Pancreas (tissue), 10 donors: ENCODE results near the gene LAMC2. TPM values are rescaled to one million over a fixed set of nuclear protein-coding genes. Genes with fewer than 3 reads are reported as not detected.
"Not testable (repeated sequence)": the region's sequence is repeated elsewhere in the genome, so short reads cannot be mapped to it uniquely, and the experiment has no call there.

Experiments
- ATAC-seq, 4 donors: fragments of 200-7000 bp; cut with Tn5 transposase; one replicate each; pipeline versions ENCODE4 v1.8.0 to v1.9.1; 2020; ENCODE audit warnings: mild to moderate bottlenecking in 4 of 4, moderate library complexity in 4 of 4
- DNase-seq, 6 donors: peaks; one replicate each; pipeline ENCODE4 v3.0.0-alpha.2; 2020
- FAIRE-seq: peaks from 2 replicates; lab custom pipeline; 2012; peaks lifted over from hg19 to GRCh38; lab: Jason Lieb, UNC
- H3K27ac ChIP-seq, 4 donors: fragments of 200-600 bp; sonication (generic); 1 replicate in 3 of 4; 2 replicates in 1 of 4; pipeline versions ENCODE4 v1.5.0 to v1.8.0; 2020
- H3K27me3 ChIP-seq, 4 donors: fragments of 200-600 bp; one replicate each; pipeline ENCODE4 v1.8.0; 2021
- H3K36me3 ChIP-seq, 3 donors: fragments of 200-600 bp; sonication (generic) in 1 of 3; one replicate each; pipeline versions ENCODE4 v1.5.0 to v1.8.0; 2020 to 2021
- H3K4me1 ChIP-seq, 3 donors: fragments of 200-600 bp; one replicate each; pipeline ENCODE4 v1.8.0; 2021
- H3K4me3 ChIP-seq, 4 donors: fragments of 200-600 bp; sonication (generic) in 2 of 4; one replicate each; pipeline versions ENCODE4 v1.5.0 to v1.8.0; 2020 to 2021
- H3K9me3 ChIP-seq, 4 donors: fragments of 200-600 bp; one replicate each; pipeline ENCODE4 v1.8.0; 2021
- WGBS, 2 donors: extraction: QIAGEN DNeasy Blood & Tissue Kit; methylation state at CpG; one replicate each; pipeline ENCODE4 v1.1.7; 2013; 5-methylcytosine and 5-hydroxymethylcytosine counted together
- intact Hi-C, 3 donors: fragments of 100-400 bp; cut with DNase I; formaldehyde crosslinking; loops; one replicate each; pipeline versions ENCODE4 v1.11.1 to v1.14.2; 2022
- polyA plus RNA-seq, 2 donors: library from polyadenylated mRNA; stranded (reverse); fragments of 200-250 nt; gene quantifications; one replicate each; pipeline ENCODE4 v1.2.3, GENCODE V29; 2013
- total RNA-seq, 6 donors: library from RNA; stranded (reverse); fragmentation: NEBNext Ultra II Directional in 4 of 6; extraction: Animal tissue kit (Norgen Biotek cat#: 25700) in 4 of 6; gene quantifications; one replicate each; pipeline versions ENCODE4 v1.2.1 to v1.2.4, GENCODE V29; 2021 to 2023
- TF ChIP-seq, protein P1 (sequence below), 4 donors: fragments of 200-600 bp; sonication (generic) in 3 of 4; IDR thresholded peaks; one replicate each; pipeline versions ENCODE4 v1.5.0 to v1.8.0; 2021; ENCODE audit warnings: antibody characterized with exemption in 4 of 4
- donor health status: healthy with polysubstance abuse.
- donor health status: DM: no; HTN: no; CAD: no; lungs with moderate emphysema.
- donor health status: DM: no; HTN: no; CAD: no.
- donor health status: control.
- donor health status: control.
- donor health status: Bipolar disorder and iron deficiency.
- donor health status: DM: yes; HTN: yes; CAD: no.
- donor health status: DM: no; HTN: no; CAD: no.
- donor health status: DM: no; HTN: no; CAD: no.
- donor health status: DM: yes; HTN: yes; CAD: no.

Gene LAMC2
- total and polyA plus RNA-seq, 8 donors = 1.3 to 31.2 (median 2.2) TPM

GRCh38 chr1:183149273-183149672 lies 36.8 kb upstream of the LAMC2 start:
- FAIRE-seq = no peak
- no peaks in the 10 kb centered on the region for H3K27me3 ChIP-seq
- intact Hi-C loops = no loop called here
- no peak for DNase-seq
- ATAC-seq = no peak
- H3K27ac ChIP-seq = no peak overlapping the region
- H3K4me1 ChIP-seq = no peaks in the 10 kb centered on the region
- no peaks in the 10 kb centered on the region for H3K9me3 ChIP-seq
- TF ChIP-seq, protein P1, sequence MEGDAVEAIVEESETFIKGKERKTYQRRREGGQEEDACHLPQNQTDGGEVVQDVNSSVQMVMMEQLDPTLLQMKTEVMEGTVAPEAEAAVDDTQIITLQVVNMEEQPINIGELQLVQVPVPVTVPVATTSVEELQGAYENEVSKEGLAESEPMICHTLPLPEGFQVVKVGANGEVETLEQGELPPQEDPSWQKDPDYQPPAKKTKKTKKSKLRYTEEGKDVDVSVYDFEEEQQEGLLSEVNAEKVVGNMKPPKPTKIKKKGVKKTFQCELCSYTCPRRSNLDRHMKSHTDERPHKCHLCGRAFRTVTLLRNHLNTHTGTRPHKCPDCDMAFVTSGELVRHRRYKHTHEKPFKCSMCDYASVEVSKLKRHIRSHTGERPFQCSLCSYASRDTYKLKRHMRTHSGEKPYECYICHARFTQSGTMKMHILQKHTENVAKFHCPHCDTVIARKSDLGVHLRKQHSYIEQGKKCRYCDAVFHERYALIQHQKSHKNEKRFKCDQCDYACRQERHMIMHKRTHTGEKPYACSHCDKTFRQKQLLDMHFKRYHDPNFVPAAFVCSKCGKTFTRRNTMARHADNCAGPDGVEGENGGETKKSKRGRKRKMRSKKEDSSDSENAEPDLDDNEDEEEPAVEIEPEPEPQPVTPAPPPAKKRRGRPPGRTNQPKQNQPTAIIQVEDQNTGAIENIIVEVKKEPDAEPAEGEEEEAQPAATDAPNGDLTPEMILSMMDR (IDR thresholded peaks at IDR 0.05) = no peak
- H3K4me3 ChIP-seq = no peak overlapping the region
- 76% methylated on average over 1 of the region's 1 CpG for WGBS, 2 donors
- H3K36me3 ChIP-seq = no peaks in the 10 kb centered on the region

- H3K4me1 ChIP-seq, ATAC-seq, H3K9me3 ChIP-seq, H3K36me3 ChIP-seq, H3K27me3 ChIP-seq, FAIRE-seq, intact Hi-C loops, H3K27ac ChIP-seq, DNase-seq, H3K4me3 ChIP-seq: not testable (repeated sequence)
- WGBS, 2 donors = 94 to 95% methylated on average over 1 of the region's 1 CpG
Observed at GRCh38 chr1:183150032-183150431, 36.0 kb upstream of the LAMC2 start.

DNA sequence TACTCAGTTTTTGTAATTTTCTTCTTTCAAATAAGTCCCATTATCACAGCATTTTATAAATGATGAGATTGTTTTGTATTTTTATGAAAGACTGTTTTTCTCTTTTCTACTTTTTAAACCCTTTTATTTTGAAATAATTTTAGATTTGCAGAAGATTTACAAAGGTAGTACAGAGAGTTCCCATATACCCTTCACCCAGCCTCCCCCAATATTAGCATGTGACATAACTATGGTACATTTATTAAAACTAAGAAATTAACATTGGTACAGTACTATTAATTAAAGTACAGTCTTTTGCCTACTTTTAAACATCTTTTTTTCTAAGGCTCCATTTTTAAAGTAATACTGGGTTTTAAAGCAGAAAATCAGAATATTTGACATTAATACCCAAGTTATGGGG lies 35.6 kb upstream of the LAMC2 start:
- no peak for FAIRE-seq
- Histone ChIP-seq H3K27me3 (no peaks in the 10 kb centered on the region), H3K27ac (no peak overlapping the region), H3K36me3 (no peaks in the 10 kb centered on the region), H3K9me3 (no peaks in the 10 kb centered on the region), H3K4me1 (no peaks in the 10 kb centered on the region), H3K4me3 (no peak overlapping the region)
- DNase-seq = no peak
- TF ChIP-seq, protein P1 (IDR thresholded peaks at IDR 0.05) = no peak
- intact Hi-C loops = no loop called here
- no peak for ATAC-seq

DNA sequence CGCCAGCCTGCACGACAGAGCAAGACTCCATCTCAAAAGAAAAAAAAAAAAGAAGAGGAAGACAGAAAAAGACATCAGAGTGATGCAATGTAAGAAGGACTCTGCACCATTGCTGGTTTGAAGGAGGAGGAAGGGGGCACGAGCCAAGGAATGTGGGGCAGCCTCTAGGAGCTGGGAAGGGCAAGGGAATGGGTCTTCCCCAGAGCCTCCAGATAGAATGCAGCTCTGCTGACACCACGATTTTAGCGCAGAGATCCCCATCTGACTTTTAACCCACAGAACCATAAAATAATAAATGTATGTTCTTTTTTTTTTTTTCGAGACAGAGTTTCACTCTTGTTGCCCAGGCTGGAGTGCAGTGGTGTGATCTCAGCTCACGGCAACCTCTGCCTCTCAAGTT lies 33.9 kb upstream of the LAMC2 start:
- H3K27ac ChIP-seq = no peak overlapping the region
- intact Hi-C loops = no loop called here
- no peak for ATAC-seq
- FAIRE-seq = no peak
- TF ChIP-seq, protein P1 (IDR thresholded peaks at IDR 0.05) = no peak
- no peaks in the 10 kb centered on the region for H3K36me3 ChIP-seq
- no peaks in the 10 kb centered on the region for H3K27me3 ChIP-seq
- DNase-seq = no peak
- 82 to 91% methylated on average over 7 of the region's 7 CpGs for WGBS, 2 donors
- no peak overlapping the region for H3K4me3 ChIP-seq
- H3K9me3 ChIP-seq = no peaks in the 10 kb centered on the region
- no peaks in the 10 kb centered on the region for H3K4me1 ChIP-seq

DNA sequence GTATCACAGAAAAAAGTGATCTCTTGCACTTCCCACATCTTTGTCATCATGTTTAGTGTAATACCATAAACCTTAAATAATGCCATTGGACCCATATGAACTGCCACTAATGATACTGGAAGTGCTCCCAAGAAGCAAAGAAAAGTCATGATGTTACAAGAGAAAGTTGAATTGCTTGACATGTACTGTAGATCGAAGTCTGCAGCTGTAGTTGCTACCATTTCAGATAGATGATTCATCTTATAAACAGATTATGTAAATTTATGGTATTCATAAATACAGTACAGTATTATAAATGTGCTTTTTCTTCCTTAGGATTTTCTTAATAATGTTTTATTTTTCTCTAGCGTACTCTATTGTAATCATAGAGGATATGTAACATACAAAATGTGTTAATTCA lies 30.1 kb upstream of the LAMC2 start:
- Histone ChIP-seq H3K27me3 (no peaks in the 10 kb centered on the region), H3K9me3 (no peaks in the 10 kb centered on the region), H3K36me3 (no peaks in the 10 kb centered on the region), H3K27ac (no peak overlapping the region), H3K4me3 (no peak overlapping the region), H3K4me1 (no peaks in the 10 kb centered on the region)
- 86 to 94% methylated on average over 2 of the region's 2 CpGs for WGBS, 2 donors
- DNase-seq (no peak), FAIRE-seq (no peak), ATAC-seq (no peak)
- TF ChIP-seq, protein P1 (IDR thresholded peaks at IDR 0.05) = no peak
- intact Hi-C loops = no loop called here
